K562 (cell line): Measurements from ENCODE around the gene HBB. TPM values are rescaled to one million over a fixed set of nuclear protein-coding genes. Genes with fewer than 3 reads are reported as not detected.

Experiments
- ATF7 ChIP-seq: fragments of 450-650 bp; IDR thresholded peaks from 2 replicates; pipeline ENCODE4 v1.7.1; 2014; ENCODE audit warnings: mild to moderate bottlenecking, moderate library complexity
- BRD9 ChIP-seq: fragments of 450-650 bp; IDR thresholded peaks from 2 replicates; pipeline ENCODE4 v1.6.1; 2018; ENCODE audit warnings: low read depth; ENCODE audit not compliant: partially characterized antibody
- CBFB ChIP-seq: sonication (generic); formaldehyde crosslinking; IDR thresholded peaks from 2 replicates; pipeline ENCODE4 v1.4.0; 2020; ENCODE audit warnings: mild to moderate bottlenecking, missing genetic modification reagents
- NFE2L1 ChIP-seq: fragments of 450-650 bp; IDR thresholded peaks from 2 replicates; pipeline ENCODE4 v1.6.1; 2016; ENCODE audit warnings: missing genetic modification characterization, low read depth, mild to moderate bottlenecking, missing compliant biosample characterization, moderate library complexity, borderline replicate concordance
- SAP30 ChIP-seq: fragments of 200-600 bp; sonication (generic); IDR thresholded peaks from 2 replicates; pipeline ENCODE4 v1.6.1; 2012; ENCODE audit warnings: borderline replicate concordance, low read depth, mild to moderate bottlenecking, moderate library complexity, low read length, control low read depth, inconsistent platforms; ENCODE audit not compliant: insufficient read depth, poor library complexity, severe bottlenecking
- U2AF1 ChIP-seq: fragments of 200-400 bp; formaldehyde crosslinking; optimal IDR thresholded peaks from 2 replicates; pipeline ENCODE3; 2017; ENCODE audit warnings: mild to moderate bottlenecking, low read depth, low read length, moderate library complexity
- ZNF24 ChIP-seq: fragments of 450-650 bp; IDR thresholded peaks from 2 replicates; pipeline ENCODE4 v1.6.1; 2016
- polyA plus RNA-seq, 8 experiments: library from polyadenylated mRNA; depleted of rRNA in 4 of 8; stranded (reverse) in 5 of 8; unstranded in 3 of 8; fragments of >200 nt; fragmentation: Nextera tagmentation in 2 of 8; fragmentation: Illumina TruSeq in 1 of 8; extraction: Ambion mirVana in 2 of 8; extraction: Trizol in 1 of 8; gene quantifications; 2 replicates each; pipeline versions ENCODE4 v1.2.1 to v1.2.3, GENCODE V29; 2011 to 2014; ENCODE audit warnings: inconsistent platforms in 1 of 8, missing spikeins in 1 of 8
- total RNA-seq, 7 experiments: library from RNA; depleted of rRNA in 6 of 7; stranded (reverse); fragments of >200 nt in 6 of 7; fragmentation: Illumina TruSeq in 2 of 7; extraction: Trizol in 2 of 7; gene quantifications; 2 replicates each; pipeline versions ENCODE4 v1.2.1 to v1.2.3, GENCODE V29; 2011 to 2021; ENCODE audit warnings: low replicate concordance in 1 of 7
- TF ChIP-seq, protein P1 (sequence below): fragments of 450-650 bp; formaldehyde crosslinking; IDR thresholded peaks from 2 replicates; pipeline ENCODE4 v1.4.0; 2020; ENCODE audit warnings: mild to moderate bottlenecking
- TF ChIP-seq, protein P2 (sequence below): fragments of 450-650 bp; IDR thresholded peaks from 2 replicates; pipeline ENCODE4 v1.6.1; 2016
- TF ChIP-seq, protein P3 (sequence below): fragments of 450-650 bp; formaldehyde crosslinking; conservative IDR thresholded peaks from 2 replicates; pipeline ENCODE4 v1.4.0; 2022; ENCODE audit warnings: mild to moderate bottlenecking, missing genetic modification characterization
- TF ChIP-seq, protein P4 (sequence below): fragments of 250-450 bp; sonication (Bioruptor Pico); IDR thresholded peaks from 2 replicates; pipeline ENCODE4 v1.8.0; 2022; ENCODE audit warnings: moderate library complexity, mild to moderate bottlenecking, inconsistent platforms
- TF ChIP-seq, protein P5 (sequence below): fragments of 450-650 bp; IDR thresholded peaks from one replicate; pipeline ENCODE4 v1.6.1; 2018; ENCODE audit warnings: mild to moderate bottlenecking, moderate library complexity; ENCODE audit not compliant: partially characterized antibody
- TF ChIP-seq, protein P6 (sequence below): fragments of 450-650 bp; IDR thresholded peaks from 2 replicates; pipeline ENCODE4 v1.6.1; 2018; ENCODE audit not compliant: partially characterized antibody
- TF ChIP-seq, protein P7 (sequence below): sonication (generic); formaldehyde crosslinking; IDR thresholded peaks from 2 replicates; pipeline ENCODE4 v1.8.0; 2023; ENCODE audit warnings: mild to moderate bottlenecking, missing genetic modification reagents

Gene HBB
- total and polyA plus RNA-seq, 9 of the 15 experiments (the other 6 are each of a cell fraction or from before 2014, with no cell fraction given) = 0.33 to 3.4 (median 1.2) TPM; not detected in 2

DNA sequence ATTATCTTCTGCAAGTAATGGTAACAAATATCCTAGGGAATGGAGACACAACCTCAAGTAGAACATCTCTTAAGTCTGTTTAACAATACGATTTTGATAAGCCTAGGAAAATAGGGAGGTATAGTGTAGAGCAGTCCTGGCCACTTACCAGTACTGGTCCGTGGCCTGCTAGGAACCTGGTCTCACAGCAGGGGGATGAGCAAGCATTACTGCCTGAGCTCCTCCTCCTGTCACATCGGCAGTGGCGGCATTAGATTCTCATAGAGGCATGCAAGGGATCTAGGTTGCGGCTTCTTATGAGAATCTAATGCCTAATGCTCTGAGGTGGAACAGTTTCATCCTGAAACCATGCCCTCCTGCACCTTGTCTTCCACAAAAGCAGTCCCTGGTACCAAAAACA lies 30.8 kb downstream of the HBB start (continued):
- TF ChIP-seq, protein P1, sequence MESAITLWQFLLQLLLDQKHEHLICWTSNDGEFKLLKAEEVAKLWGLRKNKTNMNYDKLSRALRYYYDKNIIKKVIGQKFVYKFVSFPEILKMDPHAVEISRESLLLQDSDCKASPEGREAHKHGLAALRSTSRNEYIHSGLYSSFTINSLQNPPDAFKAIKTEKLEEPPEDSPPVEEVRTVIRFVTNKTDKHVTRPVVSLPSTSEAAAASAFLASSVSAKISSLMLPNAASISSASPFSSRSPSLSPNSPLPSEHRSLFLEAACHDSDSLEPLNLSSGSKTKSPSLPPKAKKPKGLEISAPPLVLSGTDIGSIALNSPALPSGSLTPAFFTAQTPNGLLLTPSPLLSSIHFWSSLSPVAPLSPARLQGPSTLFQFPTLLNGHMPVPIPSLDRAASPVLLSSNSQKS = no peak
- TF ChIP-seq ZNF24 (no peak), U2AF1 (no peak), SAP30 (no peak), ATF7 (peak; percentile 19; the same call in 1 of the 2 replicates), CBFB (CRISPR knock-in tag) (no peak), BRD9 (no peak), NFE2L1 (no peak)
- TF ChIP-seq, protein P2, sequence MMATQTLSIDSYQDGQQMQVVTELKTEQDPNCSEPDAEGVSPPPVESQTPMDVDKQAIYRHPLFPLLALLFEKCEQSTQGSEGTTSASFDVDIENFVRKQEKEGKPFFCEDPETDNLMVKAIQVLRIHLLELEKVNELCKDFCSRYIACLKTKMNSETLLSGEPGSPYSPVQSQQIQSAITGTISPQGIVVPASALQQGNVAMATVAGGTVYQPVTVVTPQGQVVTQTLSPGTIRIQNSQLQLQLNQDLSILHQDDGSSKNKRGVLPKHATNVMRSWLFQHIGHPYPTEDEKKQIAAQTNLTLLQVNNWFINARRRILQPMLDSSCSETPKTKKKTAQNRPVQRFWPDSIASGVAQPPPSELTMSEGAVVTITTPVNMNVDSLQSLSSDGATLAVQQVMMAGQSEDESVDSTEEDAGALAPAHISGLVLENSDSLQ = peak; percentile 33; the same call in 1 of the 2 replicates
- TF ChIP-seq, protein P3, sequence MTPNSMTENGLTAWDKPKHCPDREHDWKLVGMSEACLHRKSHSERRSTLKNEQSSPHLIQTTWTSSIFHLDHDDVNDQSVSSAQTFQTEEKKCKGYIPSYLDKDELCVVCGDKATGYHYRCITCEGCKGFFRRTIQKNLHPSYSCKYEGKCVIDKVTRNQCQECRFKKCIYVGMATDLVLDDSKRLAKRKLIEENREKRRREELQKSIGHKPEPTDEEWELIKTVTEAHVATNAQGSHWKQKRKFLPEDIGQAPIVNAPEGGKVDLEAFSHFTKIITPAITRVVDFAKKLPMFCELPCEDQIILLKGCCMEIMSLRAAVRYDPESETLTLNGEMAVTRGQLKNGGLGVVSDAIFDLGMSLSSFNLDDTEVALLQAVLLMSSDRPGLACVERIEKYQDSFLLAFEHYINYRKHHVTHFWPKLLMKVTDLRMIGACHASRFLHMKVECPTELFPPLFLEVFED (CRISPR knock-in tag) = no peak
- TF ChIP-seq, protein P4, sequence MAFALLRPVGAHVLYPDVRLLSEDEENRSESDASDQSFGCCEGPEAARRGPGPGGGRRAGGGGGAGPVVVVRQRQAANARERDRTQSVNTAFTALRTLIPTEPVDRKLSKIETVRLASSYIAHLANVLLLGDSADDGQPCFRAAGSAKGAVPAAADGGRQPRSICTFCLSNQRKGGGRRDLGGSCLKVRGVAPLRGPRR = no peak
- TF ChIP-seq, protein P5, sequence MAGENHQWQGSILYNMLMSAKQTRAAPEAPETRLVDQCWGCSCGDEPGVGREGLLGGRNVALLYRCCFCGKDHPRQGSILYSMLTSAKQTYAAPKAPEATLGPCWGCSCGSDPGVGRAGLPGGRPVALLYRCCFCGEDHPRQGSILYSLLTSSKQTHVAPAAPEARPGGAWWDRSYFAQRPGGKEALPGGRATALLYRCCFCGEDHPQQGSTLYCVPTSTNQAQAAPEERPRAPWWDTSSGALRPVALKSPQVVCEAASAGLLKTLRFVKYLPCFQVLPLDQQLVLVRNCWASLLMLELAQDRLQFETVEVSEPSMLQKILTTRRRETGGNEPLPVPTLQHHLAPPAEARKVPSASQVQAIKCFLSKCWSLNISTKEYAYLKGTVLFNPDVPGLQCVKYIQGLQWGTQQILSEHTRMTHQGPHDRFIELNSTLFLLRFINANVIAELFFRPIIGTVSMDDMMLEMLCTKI = no peak
- TF ChIP-seq, protein P6, sequence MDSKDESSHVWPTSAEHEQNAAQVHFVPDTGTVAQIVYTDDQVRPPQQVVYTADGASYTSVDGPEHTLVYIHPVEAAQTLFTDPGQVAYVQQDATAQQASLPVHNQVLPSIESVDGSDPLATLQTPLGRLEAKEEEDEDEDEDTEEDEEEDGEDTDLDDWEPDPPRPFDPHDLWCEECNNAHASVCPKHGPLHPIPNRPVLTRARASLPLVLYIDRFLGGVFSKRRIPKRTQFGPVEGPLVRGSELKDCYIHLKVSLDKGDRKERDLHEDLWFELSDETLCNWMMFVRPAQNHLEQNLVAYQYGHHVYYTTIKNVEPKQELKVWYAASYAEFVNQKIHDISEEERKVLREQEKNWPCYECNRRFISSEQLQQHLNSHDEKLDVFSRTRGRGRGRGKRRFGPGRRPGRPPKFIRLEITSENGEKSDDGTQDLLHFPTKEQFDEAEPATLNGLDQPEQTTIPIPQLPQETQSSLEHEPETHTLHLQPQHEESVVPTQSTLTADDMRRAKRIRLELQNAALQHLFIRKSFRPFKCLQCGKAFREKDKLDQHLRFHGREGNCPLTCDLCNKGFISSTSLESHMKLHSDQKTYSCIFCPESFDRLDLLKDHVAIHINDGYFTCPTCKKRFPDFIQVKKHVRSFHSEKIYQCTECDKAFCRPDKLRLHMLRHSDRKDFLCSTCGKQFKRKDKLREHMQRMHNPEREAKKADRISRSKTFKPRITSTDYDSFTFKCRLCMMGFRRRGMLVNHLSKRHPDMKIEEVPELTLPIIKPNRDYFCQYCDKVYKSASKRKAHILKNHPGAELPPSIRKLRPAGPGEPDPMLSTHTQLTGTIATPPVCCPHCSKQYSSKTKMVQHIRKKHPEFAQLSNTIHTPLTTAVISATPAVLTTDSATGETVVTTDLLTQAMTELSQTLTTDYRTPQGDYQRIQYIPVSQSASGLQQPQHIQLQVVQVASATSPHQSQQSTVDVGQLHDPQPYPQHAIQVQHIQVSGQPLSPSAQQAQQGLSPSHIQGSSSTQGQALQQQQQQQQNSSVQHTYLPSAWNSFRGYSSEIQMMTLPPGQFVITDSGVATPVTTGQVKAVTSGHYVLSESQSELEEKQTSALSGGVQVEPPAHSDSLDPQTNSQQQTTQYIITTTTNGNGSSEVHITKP = no peak
- TF ChIP-seq, protein P7, sequence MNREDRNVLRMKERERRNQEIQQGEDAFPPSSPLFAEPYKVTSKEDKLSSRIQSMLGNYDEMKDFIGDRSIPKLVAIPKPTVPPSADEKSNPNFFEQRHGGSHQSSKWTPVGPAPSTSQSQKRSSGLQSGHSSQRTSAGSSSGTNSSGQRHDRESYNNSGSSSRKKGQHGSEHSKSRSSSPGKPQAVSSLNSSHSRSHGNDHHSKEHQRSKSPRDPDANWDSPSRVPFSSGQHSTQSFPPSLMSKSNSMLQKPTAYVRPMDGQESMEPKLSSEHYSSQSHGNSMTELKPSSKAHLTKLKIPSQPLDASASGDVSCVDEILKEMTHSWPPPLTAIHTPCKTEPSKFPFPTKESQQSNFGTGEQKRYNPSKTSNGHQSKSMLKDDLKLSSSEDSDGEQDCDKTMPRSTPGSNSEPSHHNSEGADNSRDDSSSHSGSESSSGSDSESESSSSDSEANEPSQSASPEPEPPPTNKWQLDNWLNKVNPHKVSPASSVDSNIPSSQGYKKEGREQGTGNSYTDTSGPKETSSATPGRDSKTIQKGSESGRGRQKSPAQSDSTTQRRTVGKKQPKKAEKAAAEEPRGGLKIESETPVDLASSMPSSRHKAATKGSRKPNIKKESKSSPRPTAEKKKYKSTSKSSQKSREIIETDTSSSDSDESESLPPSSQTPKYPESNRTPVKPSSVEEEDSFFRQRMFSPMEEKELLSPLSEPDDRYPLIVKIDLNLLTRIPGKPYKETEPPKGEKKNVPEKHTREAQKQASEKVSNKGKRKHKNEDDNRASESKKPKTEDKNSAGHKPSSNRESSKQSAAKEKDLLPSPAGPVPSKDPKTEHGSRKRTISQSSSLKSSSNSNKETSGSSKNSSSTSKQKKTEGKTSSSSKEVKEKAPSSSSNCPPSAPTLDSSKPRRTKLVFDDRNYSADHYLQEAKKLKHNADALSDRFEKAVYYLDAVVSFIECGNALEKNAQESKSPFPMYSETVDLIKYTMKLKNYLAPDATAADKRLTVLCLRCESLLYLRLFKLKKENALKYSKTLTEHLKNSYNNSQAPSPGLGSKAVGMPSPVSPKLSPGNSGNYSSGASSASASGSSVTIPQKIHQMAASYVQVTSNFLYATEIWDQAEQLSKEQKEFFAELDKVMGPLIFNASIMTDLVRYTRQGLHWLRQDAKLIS (CRISPR knock-in tag) = no peak
